ENCODE results near the gene SUSD6.
A peak's percentile ranks its signal among the peaks of the same experiment; 100 is the strongest.
"Not testable (repeated sequence)": the region's sequence is repeated elsewhere in the genome, so short reads cannot be mapped to it uniquely, and the experiment has no call there.

The SUSD6 gene

GRCh38 chr14:69713209-69713781, 101.9 kb downstream of the SUSD6 start:
- no peak for DNase-seq (ENCODE audit: low read depth in 2 of 2)

- DNase-seq (ENCODE audit: low read depth in 2 of 2): no peak
These were observed 102.7 kb downstream of the SUSD6 start for GRCh38 chr14:69713993-69714679.

GRCh38 chr14:69715725-69716477, 104.5 kb downstream of the SUSD6 start:
- DNase-seq (ENCODE audit: low read depth in 2 of 2): no peak

- peak in 1 of 2 donors; percentile 48 for DNase-seq (ENCODE audit: low read depth in 2 of 2)
These were observed 105.2 kb downstream of the SUSD6 start for GRCh38 chr14:69716478-69717187.

- DNase-seq (ENCODE audit: low read depth in 2 of 2): not testable (repeated sequence)
These were observed 107.2 kb downstream of the SUSD6 start for GRCh38 chr14:69718614-69719013.

GRCh38 chr14:69719501-69719951, 108.1 kb downstream of the SUSD6 start:
- DNase-seq (ENCODE audit: low read depth in 2 of 2): no peak

GRCh38 chr14:69720912-69721311, 109.5 kb downstream of the SUSD6 start:
- no peak for DNase-seq (ENCODE audit: low read depth in 2 of 2)

- peak; percentile 71 to 75 for DNase-seq (ENCODE audit: low read depth in 2 of 2)
These were observed 115.5 kb downstream of the SUSD6 start for GRCh38 chr14:69726761-69727511.

GRCh38 chr14:69727860-69728259, 116.5 kb downstream of the SUSD6 start:
- DNase-seq (ENCODE audit: low read depth in 2 of 2): no peak

- not testable (repeated sequence) for DNase-seq (ENCODE audit: low read depth in 2 of 2)
These were observed 120.7 kb downstream of the SUSD6 start for GRCh38 chr14:69731919-69732598.

- DNase-seq (ENCODE audit: low read depth in 2 of 2): not testable (repeated sequence)
These were observed 125.0 kb downstream of the SUSD6 start for GRCh38 chr14:69736405-69736804.

- DNase-seq (ENCODE audit: low read depth in 2 of 2): no peak
These were observed 129.7 kb downstream of the SUSD6 start for GRCh38 chr14:69741055-69741454.

GRCh38 chr14:69749956-69750355, 138.6 kb downstream of the SUSD6 start:
- DNase-seq (ENCODE audit: low read depth in 2 of 2): no peak

- no peak for DNase-seq (ENCODE audit: low read depth in 2 of 2)
These were observed 139.1 kb downstream of the SUSD6 start for GRCh38 chr14:69750495-69750894.

GRCh38 chr14:69752773-69753172, 141.4 kb downstream of the SUSD6 start:
- DNase-seq (ENCODE audit: low read depth in 2 of 2): no peak

- DNase-seq (ENCODE audit: low read depth in 2 of 2): no peak
These were observed 142.5 kb downstream of the SUSD6 start for GRCh38 chr14:69753860-69754259.

GRCh38 chr14:69754487-69754886, 143.1 kb downstream of the SUSD6 start:
- no peak for DNase-seq (ENCODE audit: low read depth in 2 of 2)

- no peak for DNase-seq (ENCODE audit: low read depth in 2 of 2)
These were observed 143.9 kb downstream of the SUSD6 start for GRCh38 chr14:69755296-69755695.

- no peak for DNase-seq (ENCODE audit: low read depth in 2 of 2)
These were observed 144.4 kb downstream of the SUSD6 start for GRCh38 chr14:69755784-69756183.

GRCh38 chr14:69756298-69756697, 144.9 kb downstream of the SUSD6 start:
- DNase-seq (ENCODE audit: low read depth in 2 of 2): no peak

- no peak for DNase-seq (ENCODE audit: low read depth in 2 of 2)
These were observed 149.4 kb downstream of the SUSD6 start for GRCh38 chr14:69760810-69761209.
